HCT116 (cell line): Measurements from ENCODE around the gene MS4A15. TPM values are rescaled to one million over a fixed set of nuclear protein-coding genes. Genes with fewer than 3 reads are reported as not detected.

Experiments
- ATAC-seq: fragments of 200-7000 bp; cut with Tn5 transposase; 2 replicates; pipeline ENCODE4 v1.9.1; 2020; ENCODE audit warnings: mild to moderate bottlenecking, moderate library complexity
- BruUV-seq: library from RNA; stranded (reverse); fragments of 400-500 nt; replicated peaks from 2 replicates; lab custom pipeline; 2021; lab: Mats Ljungman, UMichigan
- CTCF ChIA-PET: fragments of 300-600 bp; sonication (Branson Sonifier 250); formaldehyde crosslinking; loops from one replicate; lab custom pipeline; 2021; ENCODE audit warnings: antibody characterized with exemption; lab: Charles Lee
- POLR2A ChIA-PET: fragments of 300-600, 350-600 bp; sonication (Branson Sonifier 250); formaldehyde crosslinking; loops from one replicate; lab custom pipeline; 2021; ENCODE audit warnings: antibody characterized with exemption; lab: Charles Lee
- RAD21 ChIA-PET, 2 experiments: fragments of 300-600 bp; sonication (Branson Sonifier 250); formaldehyde crosslinking; loops; one replicate each; lab custom pipeline; 2023; ENCODE audit warnings: low total read pairs in 2 of 2; ENCODE audit not compliant: uncharacterized antibody in 2 of 2, unreplicated experiment in 2 of 2, low non-redundant PET in 1 of 2; lab: Charles Lee
- DNase-seq: peaks from one replicate; pipeline ENCODE4 v3.0.0-alpha.2; 2010; ENCODE audit warnings: low read depth, low spot score
- H2AFZ ChIP-seq: fragments of 200-600 bp; shearing (Covaris generic), sonication (generic); 2 replicates; pipeline ENCODE4 v1.6.1; 2017; ENCODE audit warnings: low read depth, mixed run types, mixed read lengths, antibody characterized with exemption, low read length; ENCODE audit not compliant: poor library complexity, severe bottlenecking
- H3K27ac ChIP-seq: 2 replicates; pipeline ENCODE4 v1.5.1; 2012; ENCODE audit warnings: low read depth, low read length
- H3K27me3 ChIP-seq: fragments of 200-600 bp; sonication (generic); 2 replicates; pipeline ENCODE4 v1.6.1; 2016; ENCODE audit warnings: mixed run types, low read length, mixed read lengths; ENCODE audit not compliant: insufficient read depth
- H3K36me3 ChIP-seq, 2 experiments: fragments of 200-500 bp in 1 of 2; fragments of 200-600 bp in 1 of 2; sonication (Bioruptor generic) in 1 of 2; sonication (generic) in 1 of 2; 2 replicates each; pipeline versions ENCODE4 v1.5.1 to v1.6.1; 2014 to 2016; ENCODE audit warnings: low read length in 2 of 2, inconsistent platforms in 1 of 2, mixed read lengths in 1 of 2, mixed run types in 1 of 2; ENCODE audit not compliant: insufficient read depth in 2 of 2, control insufficient read depth in 1 of 2
- H3K4me1 ChIP-seq, 2 experiments: fragments of 200-600 bp in 1 of 2; sonication (generic) in 1 of 2; 2 replicates each; pipeline versions ENCODE4 v1.5.1 to v1.6.1; 2012 to 2017; ENCODE audit warnings: low read length in 2 of 2, inconsistent platforms in 1 of 2, mild to moderate bottlenecking in 1 of 2, mixed read lengths in 1 of 2, mixed run types in 1 of 2, moderate library complexity in 1 of 2; ENCODE audit not compliant: insufficient read depth in 2 of 2, control insufficient read depth in 1 of 2
- H3K4me2 ChIP-seq: fragments of 200-600 bp; sonication (generic); 2 replicates; pipeline ENCODE4 v1.6.1; 2017; ENCODE audit warnings: mixed run types, low read length, mixed read lengths
- H3K4me3 ChIP-seq, 2 experiments: fragments of 200-600 bp in 1 of 2; sonication (generic) in 1 of 2; replicated peaks in 1 of 2; 2 replicates each; pipeline ENCODE4 v1.5.1; 2011 to 2016; ENCODE audit warnings: low read length in 2 of 2, control low read depth in 1 of 2, low read depth in 1 of 2, mild to moderate bottlenecking in 1 of 2, mixed read lengths in 1 of 2, mixed run types in 1 of 2
- H3K79me2 ChIP-seq: fragments of 200-600 bp; sonication (generic); 2 replicates; pipeline ENCODE4 v1.6.1; 2017; ENCODE audit warnings: mild to moderate bottlenecking, mixed run types, low read length, moderate library complexity, mixed read lengths; ENCODE audit not compliant: insufficient read depth
- H3K9ac ChIP-seq: fragments of 200-600 bp; sonication (generic); 2 replicates; pipeline ENCODE4 v1.6.1; 2016; ENCODE audit warnings: low read length, mixed read lengths
- H3K9me2 ChIP-seq: fragments of 200-600 bp; sonication (generic), shearing (Covaris generic); 2 replicates; pipeline ENCODE4 v1.6.1; 2017; ENCODE audit warnings: mixed run types, mild to moderate bottlenecking, moderate library complexity; ENCODE audit not compliant: insufficient read depth
- H3K9me3 ChIP-seq, 2 experiments: fragments of 200-500 bp in 1 of 2; fragments of 200-600 bp in 1 of 2; sonication (Bioruptor generic) in 1 of 2; sonication (generic) in 1 of 2; 2 replicates each; pipeline ENCODE4 v1.6.1; 2014 to 2017; ENCODE audit warnings: low read length in 2 of 2, mixed read lengths in 2 of 2, inconsistent platforms in 1 of 2, low read depth in 1 of 2, mild to moderate bottlenecking in 1 of 2, mixed run types in 1 of 2, moderate library complexity in 1 of 2; ENCODE audit not compliant: control insufficient read depth in 1 of 2, insufficient read depth in 1 of 2
- H4K20me1 ChIP-seq: fragments of 200-600 bp; sonication (generic), shearing (Covaris generic); 2 replicates; pipeline ENCODE4 v1.6.1; 2017; ENCODE audit warnings: mixed run types, mild to moderate bottlenecking, moderate library complexity; ENCODE audit not compliant: insufficient read depth
- POLR2AphosphoS5 ChIP-seq: IDR thresholded peaks from 2 replicates; pipeline ENCODE4 v1.6.1; 2011; ENCODE audit warnings: mild to moderate bottlenecking, low read depth, low read length, moderate library complexity
- RAD21 ChIP-seq: IDR thresholded peaks from 2 replicates; pipeline ENCODE4 v1.6.1; 2012; ENCODE audit warnings: low read depth, mild to moderate bottlenecking
- SP1 ChIP-seq: IDR thresholded peaks from 2 replicates; pipeline ENCODE4 v1.6.1; 2012; ENCODE audit warnings: low read depth
- SRF ChIP-seq: IDR thresholded peaks from 2 replicates; pipeline ENCODE4 v1.6.1; 2012; ENCODE audit warnings: low read depth
- YY1 ChIP-seq: IDR thresholded peaks from 2 replicates; pipeline ENCODE4 v1.6.1; 2011; ENCODE audit warnings: low read length, low read depth, moderate library complexity, mild to moderate bottlenecking; ENCODE audit not compliant: insufficient replicate concordance; ENCODE audit errors: extremely low read depth
- ZFX ChIP-seq: fragments of 450-650 bp; IDR thresholded peaks from 2 replicates; pipeline ENCODE4 v1.6.1; 2017
- intact Hi-C: fragments of 100-400 bp; cut with micrococcal nuclease; formaldehyde crosslinking; loops from 2 replicates; pipeline ENCODE4 v1.10.0; 2022
- total RNA-seq: library from RNA; stranded (reverse); gene quantifications from one replicate; pipeline ENCODE4 v1.2.1, GENCODE V29; 2021; ENCODE audit not compliant: unreplicated experiment
- TF ChIP-seq, protein P1 (sequence below), 3 experiments: fragments of 200-600 bp in 1 of 3; sonication (generic) in 1 of 3; IDR thresholded peaks in 2 of 3; conservative IDR thresholded peaks in 1 of 3; 2 replicates each; pipeline ENCODE4 v1.5.1; 2012 to 2017; ENCODE audit warnings: low read depth in 2 of 3, low read length in 2 of 3, antibody characterized with exemption in 1 of 3, borderline replicate concordance in 1 of 3, control low read depth in 1 of 3, mild to moderate bottlenecking in 1 of 3, mixed read lengths in 1 of 3, mixed run types in 1 of 3, moderate library complexity in 1 of 3; ENCODE audit not compliant: insufficient read depth in 1 of 3
- TF ChIP-seq, protein P2 (sequence below): IDR thresholded peaks from 2 replicates; pipeline ENCODE4 v1.6.1; 2012
- TF ChIP-seq, protein P3 (sequence below): IDR thresholded peaks from 2 replicates; pipeline ENCODE4 v1.6.1; 2011; ENCODE audit warnings: mild to moderate bottlenecking, low read length, moderate library complexity; ENCODE audit not compliant: insufficient replicate concordance; ENCODE audit errors: extremely low read depth

The MS4A15 gene
- total RNA-seq, 1 experiment from 2014 or later, result 1.5 TPM

DNA sequence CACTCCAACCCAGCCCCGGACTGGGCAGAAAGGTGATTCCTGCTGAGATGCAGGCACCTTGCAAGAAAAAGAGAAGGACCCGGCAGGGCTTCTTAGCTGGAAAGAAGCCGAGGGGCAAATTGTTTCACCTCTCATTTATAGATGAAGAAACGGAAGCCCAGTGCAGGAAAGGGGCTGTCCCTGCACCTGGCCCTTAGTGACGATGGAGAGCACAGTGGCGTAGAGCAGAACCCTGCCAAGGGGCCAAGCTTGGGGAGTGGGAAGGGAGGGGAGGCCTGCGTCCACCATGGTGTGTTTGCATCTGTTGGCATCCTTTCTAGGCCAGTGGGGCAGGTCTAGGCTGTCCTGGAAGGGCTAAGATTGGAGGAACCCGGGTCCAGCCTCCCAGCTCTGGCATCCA is 7.8 kb upstream of the MS4A15 start:
- Histone ChIP-seq H3K79me2 (no peaks in the 10 kb centered on the region), H3K4me2 (no peak overlapping the region), H3K4me3 (no peak overlapping the region), H3K4me1 (no peaks in the 10 kb centered on the region), H3K36me3 (no peaks in the 10 kb centered on the region), H2AFZ (no peak overlapping the region), H4K20me1 (no peaks in the 10 kb centered on the region), H3K27ac (no peak overlapping the region), H3K9me3 (no peaks in the 10 kb centered on the region), H3K9me2 (no peaks in the 10 kb centered on the region), H3K27me3 (peaks cover 16% of the 10 kb centered on the region; the same call in 1 of the 2 replicates), H3K9ac (no peak overlapping the region)
- ChIA-PET RAD21 (no interaction called here), CTCF (no interaction called here), POLR2A (no interaction called here)
- no peak for DNase-seq
- ATAC-seq, result no peak
- no TSS peak for BruUV-seq
- intact Hi-C loops, result no loop called here
- TF ChIP-seq POLR2AphosphoS5, result no peak
- TF ChIP-seq ZFX, result no peak
- TF ChIP-seq YY1, result no peak
- TF ChIP-seq SRF, result no peak
- TF ChIP-seq, protein P1, sequence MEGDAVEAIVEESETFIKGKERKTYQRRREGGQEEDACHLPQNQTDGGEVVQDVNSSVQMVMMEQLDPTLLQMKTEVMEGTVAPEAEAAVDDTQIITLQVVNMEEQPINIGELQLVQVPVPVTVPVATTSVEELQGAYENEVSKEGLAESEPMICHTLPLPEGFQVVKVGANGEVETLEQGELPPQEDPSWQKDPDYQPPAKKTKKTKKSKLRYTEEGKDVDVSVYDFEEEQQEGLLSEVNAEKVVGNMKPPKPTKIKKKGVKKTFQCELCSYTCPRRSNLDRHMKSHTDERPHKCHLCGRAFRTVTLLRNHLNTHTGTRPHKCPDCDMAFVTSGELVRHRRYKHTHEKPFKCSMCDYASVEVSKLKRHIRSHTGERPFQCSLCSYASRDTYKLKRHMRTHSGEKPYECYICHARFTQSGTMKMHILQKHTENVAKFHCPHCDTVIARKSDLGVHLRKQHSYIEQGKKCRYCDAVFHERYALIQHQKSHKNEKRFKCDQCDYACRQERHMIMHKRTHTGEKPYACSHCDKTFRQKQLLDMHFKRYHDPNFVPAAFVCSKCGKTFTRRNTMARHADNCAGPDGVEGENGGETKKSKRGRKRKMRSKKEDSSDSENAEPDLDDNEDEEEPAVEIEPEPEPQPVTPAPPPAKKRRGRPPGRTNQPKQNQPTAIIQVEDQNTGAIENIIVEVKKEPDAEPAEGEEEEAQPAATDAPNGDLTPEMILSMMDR (IDR thresholded peaks at IDR 0.05 in 2 of 3, conservative IDR thresholded peaks at IDR 0.05 in 1 of 3; ENCODE audit: borderline replicate concordance in 1 of 3, insufficient read depth in 1 of 3, low read depth in 2 of 3, low read length in 2 of 3), result no peak

DNA sequence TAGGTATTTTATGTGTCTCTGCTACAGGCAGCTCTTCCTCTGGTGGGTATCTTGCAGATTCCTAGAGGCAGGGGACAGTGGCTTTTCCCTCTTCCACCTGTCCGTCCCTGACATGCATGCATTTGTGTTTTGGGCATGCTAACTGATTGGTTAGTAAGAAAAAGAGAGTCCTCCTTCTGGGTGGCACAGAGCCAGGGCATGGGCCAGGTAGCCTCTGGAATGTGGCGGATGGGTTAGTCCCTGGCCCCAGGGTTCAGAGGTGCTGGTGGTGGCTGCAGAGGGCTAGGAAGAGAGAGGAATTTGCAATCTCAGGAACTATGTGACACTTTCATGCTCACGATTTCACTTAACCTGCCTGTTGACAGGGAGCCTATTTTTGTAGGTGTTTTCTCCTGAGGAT is 5.8 kb upstream of the MS4A15 start:
- no peak overlapping the region for H3K4me3 ChIP-seq
- POLR2A ChIA-PET, result no interaction called here
- CTCF ChIA-PET, result no interaction called here
- no peaks in the 10 kb centered on the region for H3K79me2 ChIP-seq
- H2AFZ ChIP-seq, result no peak overlapping the region
- H4K20me1 ChIP-seq, result no peaks in the 10 kb centered on the region
- no peaks in the 10 kb centered on the region for H3K9me3 ChIP-seq
- H3K36me3 ChIP-seq, result no peaks in the 10 kb centered on the region
- H3K4me2 ChIP-seq, result no peak overlapping the region
- TF ChIP-seq, protein P2, sequence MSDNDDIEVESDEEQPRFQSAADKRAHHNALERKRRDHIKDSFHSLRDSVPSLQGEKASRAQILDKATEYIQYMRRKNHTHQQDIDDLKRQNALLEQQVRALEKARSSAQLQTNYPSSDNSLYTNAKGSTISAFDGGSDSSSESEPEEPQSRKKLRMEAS, result no peak
- TF ChIP-seq, protein P3, sequence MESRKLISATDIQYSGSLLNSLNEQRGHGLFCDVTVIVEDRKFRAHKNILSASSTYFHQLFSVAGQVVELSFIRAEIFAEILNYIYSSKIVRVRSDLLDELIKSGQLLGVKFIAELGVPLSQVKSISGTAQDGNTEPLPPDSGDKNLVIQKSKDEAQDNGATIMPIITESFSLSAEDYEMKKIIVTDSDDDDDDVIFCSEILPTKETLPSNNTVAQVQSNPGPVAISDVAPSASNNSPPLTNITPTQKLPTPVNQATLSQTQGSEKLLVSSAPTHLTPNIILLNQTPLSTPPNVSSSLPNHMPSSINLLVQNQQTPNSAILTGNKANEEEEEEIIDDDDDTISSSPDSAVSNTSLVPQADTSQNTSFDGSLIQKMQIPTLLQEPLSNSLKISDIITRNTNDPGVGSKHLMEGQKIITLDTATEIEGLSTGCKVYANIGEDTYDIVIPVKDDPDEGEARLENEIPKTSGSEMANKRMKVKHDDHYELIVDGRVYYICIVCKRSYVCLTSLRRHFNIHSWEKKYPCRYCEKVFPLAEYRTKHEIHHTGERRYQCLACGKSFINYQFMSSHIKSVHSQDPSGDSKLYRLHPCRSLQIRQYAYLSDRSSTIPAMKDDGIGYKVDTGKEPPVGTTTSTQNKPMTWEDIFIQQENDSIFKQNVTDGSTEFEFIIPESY, result no peak
- no peak for TF ChIP-seq RAD21
- no peak for TF ChIP-seq YY1
- no peak for TF ChIP-seq SRF
- no peak for TF ChIP-seq SP1
- no peaks in the 10 kb centered on the region for H3K9me2 ChIP-seq
- no peak for DNase-seq
- H3K27ac ChIP-seq, result no peak overlapping the region
- BruUV-seq, result no TSS peak
- RAD21 ChIA-PET, result no interaction called here
- H3K9ac ChIP-seq, result no peak overlapping the region
- ATAC-seq, result no peak
- intact Hi-C loops, result no loop called here
- H3K27me3 ChIP-seq, result peaks cover 16% of the 10 kb centered on the region; the same call in 1 of the 2 replicates
- no peaks in the 10 kb centered on the region for H3K4me1 ChIP-seq
